OCI-M2 (cell line): ENCODE data around the gene NR1I2.

ENCODE experiments used
- DNase-seq: peaks from one replicate; lab custom pipeline; 2025; ENCODE audit not compliant: unreplicated experiment; lab: John Stamatoyannopoulos, UW

Gene NR1I2

GRCh38 chr3:119817583-119818363, 35.9 kb downstream of the NR1I2 start:
- DNase-seq, result no peak

- DNase-seq, result no peak
Measured at GRCh38 chr3:119818937-119819336, 37.0 kb downstream of the NR1I2 start.

GRCh38 chr3:119819806-119820205, 37.9 kb downstream of the NR1I2 start:
- DNase-seq, result no peak

- DNase-seq, result no peak
Measured at GRCh38 chr3:119825820-119826219, 43.9 kb downstream of the NR1I2 start.

- DNase-seq, result no peak
Measured at GRCh38 chr3:119826711-119827608, 45.1 kb downstream of the NR1I2 start.

GRCh38 chr3:119829420-119829819, 47.5 kb downstream of the NR1I2 start:
- no peak for DNase-seq

GRCh38 chr3:119831022-119831421, 49.1 kb downstream of the NR1I2 start:
- no peak for DNase-seq

GRCh38 chr3:119831941-119832371, 50.1 kb downstream of the NR1I2 start:
- DNase-seq, result no peak

- no peak for DNase-seq
Measured at GRCh38 chr3:119834754-119835370, 53.0 kb downstream of the NR1I2 start.

GRCh38 chr3:119835556-119835955, 53.7 kb downstream of the NR1I2 start:
- DNase-seq, result no peak

- DNase-seq, result no peak
Measured at GRCh38 chr3:119841808-119842471, 60.0 kb downstream of the NR1I2 start.

- no peak for DNase-seq
Measured at GRCh38 chr3:119849126-119849525, 67.2 kb downstream of the NR1I2 start.

- DNase-seq, result no peak
Measured at GRCh38 chr3:119856695-119857094, 74.8 kb downstream of the NR1I2 start.

- DNase-seq, result no peak
Measured at GRCh38 chr3:119858957-119859356, 77.1 kb downstream of the NR1I2 start.

GRCh38 chr3:119859728-119860127, 77.8 kb downstream of the NR1I2 start:
- DNase-seq, result no peak

- DNase-seq, result no peak
Measured at GRCh38 chr3:119861681-119862080, 79.8 kb downstream of the NR1I2 start.

- DNase-seq, result no peak
Measured at GRCh38 chr3:119862616-119863015, 80.7 kb downstream of the NR1I2 start.

- no peak for DNase-seq
Measured at GRCh38 chr3:119864476-119864875, 82.6 kb downstream of the NR1I2 start.
